ENCODE measurements around the gene KCNH5. TPM values are rescaled to one million over a fixed set of nuclear protein-coding genes. Genes with fewer than 3 reads are reported as not detected.

The KCNH5 gene
- total RNA-seq, 1 experiment from 2014 or later, result 1.4 TPM

DNA sequence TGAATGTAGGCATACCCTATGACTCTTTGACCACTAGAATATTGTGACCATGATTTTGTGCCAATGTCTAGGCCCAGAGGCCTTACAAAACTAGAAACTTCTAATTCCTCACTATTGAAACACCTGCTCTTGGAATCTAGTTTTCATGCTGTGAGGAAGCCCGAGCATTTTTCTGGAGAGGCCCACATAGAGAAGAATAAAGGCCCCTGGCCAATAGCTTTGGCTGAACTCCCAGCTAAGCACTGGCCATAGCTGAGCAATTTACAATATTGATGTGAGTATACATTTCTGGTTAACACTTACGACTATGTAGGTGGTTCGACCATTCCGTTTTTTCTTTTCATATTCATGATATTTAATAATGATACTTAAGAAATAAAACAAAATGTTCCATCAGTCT lies 190.3 kb downstream of the KCNH5 start:
- DNase-seq (ENCODE audit: low spot score), result no peak
- no peak overlapping the region for H3K27ac Mint-ChIP-seq
- no peak for ATAC-seq
- no peak overlapping the region for H3K4me3 Mint-ChIP-seq
- H3K4me1 Mint-ChIP-seq, result no peaks in the 10 kb centered on the region; the same call in 1 of the 2 replicates
- H3K9me3 Mint-ChIP-seq, result peaks cover 24% of the 10 kb centered on the region
- peaks cover 4% of the 10 kb centered on the region for H3K36me3 Mint-ChIP-seq
- no peaks in the 10 kb centered on the region for H3K27me3 Mint-ChIP-seq (ENCODE audit: low read depth)
- ChIA-PET POLR2A (no interaction called here), CTCF (no interaction called here)
- TF ChIP-seq ZNF416 (CRISPR knock-in tag; IDR thresholded peaks at IDR 0.05) (no peak), CBFB (CRISPR knock-in tag; IDR thresholded peaks at IDR 0.05; ENCODE audit: low read depth) (no peak), NFYB (CRISPR knock-in tag; conservative IDR thresholded peaks at IDR 0.05; ENCODE audit: low read depth) (no peak), OVOL2 (CRISPR knock-in tag; IDR thresholded peaks at IDR 0.05; ENCODE audit: borderline replicate concordance) (no peak), ZNF121 (CRISPR knock-in tag; IDR thresholded peaks at IDR 0.05) (no peak), RELA (CRISPR knock-in tag; IDR thresholded peaks at IDR 0.05; ENCODE audit: borderline replicate concordance) (no peak), NR3C1 (CRISPR knock-in tag; conservative IDR thresholded peaks at IDR 0.05; ENCODE audit: low read depth) (no peak), NR2C2 (CRISPR knock-in tag; IDR thresholded peaks at IDR 0.05) (no peak), GABPB1 (CRISPR knock-in tag; IDR thresholded peaks at IDR 0.05) (no peak), RORB (CRISPR knock-in tag; IDR thresholded peaks at IDR 0.05) (no peak), ATF1 (CRISPR knock-in tag; IDR thresholded peaks at IDR 0.05) (no peak), SMAD3 (CRISPR knock-in tag; IDR thresholded peaks at IDR 0.05; ENCODE audit: borderline replicate concordance) (no peak), ZNF671 (CRISPR knock-in tag; IDR thresholded peaks at IDR 0.05) (no peak), IRF2 (CRISPR knock-in tag; IDR thresholded peaks at IDR 0.05; ENCODE audit: borderline replicate concordance, low read depth) (no peak)
- TF ChIP-seq, protein P1, sequence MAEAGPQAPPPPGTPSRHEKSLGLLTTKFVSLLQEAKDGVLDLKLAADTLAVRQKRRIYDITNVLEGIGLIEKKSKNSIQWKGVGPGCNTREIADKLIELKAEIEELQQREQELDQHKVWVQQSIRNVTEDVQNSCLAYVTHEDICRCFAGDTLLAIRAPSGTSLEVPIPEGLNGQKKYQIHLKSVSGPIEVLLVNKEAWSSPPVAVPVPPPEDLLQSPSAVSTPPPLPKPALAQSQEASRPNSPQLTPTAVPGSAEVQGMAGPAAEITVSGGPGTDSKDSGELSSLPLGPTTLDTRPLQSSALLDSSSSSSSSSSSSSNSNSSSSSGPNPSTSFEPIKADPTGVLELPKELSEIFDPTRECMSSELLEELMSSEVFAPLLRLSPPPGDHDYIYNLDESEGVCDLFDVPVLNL (CRISPR knock-in tag; IDR thresholded peaks at IDR 0.05; ENCODE audit: borderline replicate concordance, low read depth), result no peak
- TF ChIP-seq, protein P2, sequence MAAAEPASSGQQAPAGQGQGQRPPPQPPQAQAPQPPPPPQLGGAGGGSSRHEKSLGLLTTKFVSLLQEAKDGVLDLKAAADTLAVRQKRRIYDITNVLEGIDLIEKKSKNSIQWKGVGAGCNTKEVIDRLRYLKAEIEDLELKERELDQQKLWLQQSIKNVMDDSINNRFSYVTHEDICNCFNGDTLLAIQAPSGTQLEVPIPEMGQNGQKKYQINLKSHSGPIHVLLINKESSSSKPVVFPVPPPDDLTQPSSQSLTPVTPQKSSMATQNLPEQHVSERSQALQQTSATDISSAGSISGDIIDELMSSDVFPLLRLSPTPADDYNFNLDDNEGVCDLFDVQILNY (CRISPR knock-in tag; IDR thresholded peaks at IDR 0.05), result no peak
- TF ChIP-seq, protein P3, sequence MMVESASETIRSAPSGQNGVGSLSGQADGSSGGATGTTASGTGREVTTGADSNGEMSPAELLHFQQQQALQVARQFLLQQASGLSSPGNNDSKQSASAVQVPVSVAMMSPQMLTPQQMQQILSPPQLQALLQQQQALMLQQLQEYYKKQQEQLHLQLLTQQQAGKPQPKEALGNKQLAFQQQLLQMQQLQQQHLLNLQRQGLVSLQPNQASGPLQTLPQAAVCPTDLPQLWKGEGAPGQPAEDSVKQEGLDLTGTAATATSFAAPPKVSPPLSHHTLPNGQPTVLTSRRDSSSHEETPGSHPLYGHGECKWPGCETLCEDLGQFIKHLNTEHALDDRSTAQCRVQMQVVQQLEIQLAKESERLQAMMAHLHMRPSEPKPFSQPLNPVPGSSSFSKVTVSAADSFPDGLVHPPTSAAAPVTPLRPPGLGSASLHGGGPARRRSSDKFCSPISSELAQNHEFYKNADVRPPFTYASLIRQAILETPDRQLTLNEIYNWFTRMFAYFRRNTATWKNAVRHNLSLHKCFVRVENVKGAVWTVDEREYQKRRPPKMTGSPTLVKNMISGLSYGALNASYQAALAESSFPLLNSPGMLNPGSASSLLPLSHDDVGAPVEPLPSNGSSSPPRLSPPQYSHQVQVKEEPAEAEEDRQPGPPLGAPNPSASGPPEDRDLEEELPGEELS (CRISPR knock-in tag; IDR thresholded peaks at IDR 0.05), result no peak
- TF ChIP-seq, protein P4, sequence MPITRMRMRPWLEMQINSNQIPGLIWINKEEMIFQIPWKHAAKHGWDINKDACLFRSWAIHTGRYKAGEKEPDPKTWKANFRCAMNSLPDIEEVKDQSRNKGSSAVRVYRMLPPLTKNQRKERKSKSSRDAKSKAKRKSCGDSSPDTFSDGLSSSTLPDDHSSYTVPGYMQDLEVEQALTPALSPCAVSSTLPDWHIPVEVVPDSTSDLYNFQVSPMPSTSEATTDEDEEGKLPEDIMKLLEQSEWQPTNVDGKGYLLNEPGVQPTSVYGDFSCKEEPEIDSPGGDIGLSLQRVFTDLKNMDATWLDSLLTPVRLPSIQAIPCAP (CRISPR knock-in tag; IDR thresholded peaks at IDR 0.05), result no peak
- TF ChIP-seq, protein P5, sequence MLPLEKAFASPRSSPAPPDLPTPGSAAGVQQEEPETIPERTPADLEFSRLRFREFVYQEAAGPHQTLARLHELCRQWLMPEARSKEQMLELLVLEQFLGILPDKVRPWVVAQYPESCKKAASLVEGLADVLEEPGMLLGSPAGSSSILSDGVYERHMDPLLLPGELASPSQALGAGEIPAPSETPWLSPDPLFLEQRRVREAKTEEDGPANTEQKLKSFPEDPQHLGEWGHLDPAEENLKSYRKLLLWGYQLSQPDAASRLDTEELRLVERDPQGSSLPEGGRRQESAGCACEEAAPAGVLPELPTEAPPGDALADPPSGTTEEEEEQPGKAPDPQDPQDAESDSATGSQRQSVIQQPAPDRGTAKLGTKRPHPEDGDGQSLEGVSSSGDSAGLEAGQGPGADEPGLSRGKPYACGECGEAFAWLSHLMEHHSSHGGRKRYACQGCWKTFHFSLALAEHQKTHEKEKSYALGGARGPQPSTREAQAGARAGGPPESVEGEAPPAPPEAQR (CRISPR knock-in tag; IDR thresholded peaks at IDR 0.05), result no peak
- TF ChIP-seq, protein P6, sequence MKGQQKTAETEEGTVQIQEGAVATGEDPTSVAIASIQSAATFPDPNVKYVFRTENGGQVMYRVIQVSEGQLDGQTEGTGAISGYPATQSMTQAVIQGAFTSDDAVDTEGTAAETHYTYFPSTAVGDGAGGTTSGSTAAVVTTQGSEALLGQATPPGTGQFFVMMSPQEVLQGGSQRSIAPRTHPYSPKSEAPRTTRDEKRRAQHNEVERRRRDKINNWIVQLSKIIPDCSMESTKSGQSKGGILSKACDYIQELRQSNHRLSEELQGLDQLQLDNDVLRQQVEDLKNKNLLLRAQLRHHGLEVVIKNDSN (CRISPR knock-in tag; IDR thresholded peaks at IDR 0.05), result no peak

DNA sequence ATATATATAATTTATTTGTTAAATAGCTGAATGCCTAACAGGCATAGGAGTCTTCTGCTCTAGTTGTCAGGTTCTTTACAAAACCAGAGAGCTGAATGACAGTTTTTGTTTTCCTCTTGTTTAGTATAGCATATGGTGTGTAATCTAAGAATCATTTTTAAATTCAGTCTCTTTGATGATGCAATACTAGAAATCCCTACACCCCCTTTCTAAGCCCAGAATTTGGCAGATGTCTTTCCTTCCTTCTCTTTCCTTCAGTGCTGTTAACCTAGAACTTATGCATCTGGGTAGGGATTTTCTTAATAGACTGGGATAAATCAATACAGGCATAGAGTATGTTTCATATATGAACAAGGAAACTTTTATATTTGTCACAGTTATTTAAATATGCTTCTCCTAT lies 198.1 kb downstream of the KCNH5 start:
- Mint-ChIP-seq H3K27me3 (ENCODE audit: low read depth) (no peaks in the 10 kb centered on the region), H3K9me3 (no peaks in the 10 kb centered on the region), H3K36me3 (no peaks in the 10 kb centered on the region), H3K4me3 (no peak overlapping the region), H3K4me1 (no peaks in the 10 kb centered on the region; the same call in 1 of the 2 replicates), H3K27ac (no peak overlapping the region)
- no peak for ATAC-seq
- DNase-seq (ENCODE audit: low spot score), result no peak
- ChIA-PET CTCF (no interaction called here), POLR2A (no interaction called here)
- TF ChIP-seq, protein P7, sequence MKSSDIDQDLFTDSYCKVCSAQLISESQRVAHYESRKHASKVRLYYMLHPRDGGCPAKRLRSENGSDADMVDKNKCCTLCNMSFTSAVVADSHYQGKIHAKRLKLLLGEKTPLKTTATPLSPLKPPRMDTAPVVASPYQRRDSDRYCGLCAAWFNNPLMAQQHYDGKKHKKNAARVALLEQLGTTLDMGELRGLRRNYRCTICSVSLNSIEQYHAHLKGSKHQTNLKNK (CRISPR knock-in tag; IDR thresholded peaks at IDR 0.05), result no peak
- TF ChIP-seq GRHL2 (CRISPR knock-in tag; IDR thresholded peaks at IDR 0.05; ENCODE audit: insufficient replicate concordance, severe bottlenecking), result no peak
- TF ChIP-seq, protein P8, sequence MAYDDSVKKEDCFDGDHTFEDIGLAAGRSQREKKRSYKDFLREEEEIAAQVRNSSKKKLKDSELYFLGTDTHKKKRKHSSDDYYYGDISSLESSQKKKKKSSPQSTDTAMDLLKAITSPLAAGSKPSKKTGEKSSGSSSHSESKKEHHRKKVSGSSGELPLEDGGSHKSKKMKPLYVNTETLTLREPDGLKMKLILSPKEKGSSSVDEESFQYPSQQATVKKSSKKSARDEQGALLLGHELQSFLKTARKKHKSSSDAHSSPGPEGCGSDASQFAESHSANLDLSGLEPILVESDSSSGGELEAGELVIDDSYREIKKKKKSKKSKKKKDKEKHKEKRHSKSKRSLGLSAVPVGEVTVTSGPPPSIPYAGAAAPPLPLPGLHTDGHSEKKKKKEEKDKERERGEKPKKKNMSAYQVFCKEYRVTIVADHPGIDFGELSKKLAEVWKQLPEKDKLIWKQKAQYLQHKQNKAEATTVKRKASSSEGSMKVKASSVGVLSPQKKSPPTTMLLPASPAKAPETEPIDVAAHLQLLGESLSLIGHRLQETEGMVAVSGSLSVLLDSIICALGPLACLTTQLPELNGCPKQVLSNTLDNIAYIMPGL (CRISPR knock-in tag; IDR thresholded peaks at IDR 0.05), result no peak
- no peak for TF ChIP-seq FOXJ3 (CRISPR knock-in tag; IDR thresholded peaks at IDR 0.05; ENCODE audit: borderline replicate concordance)
- no peak for TF ChIP-seq FOXK1 (CRISPR knock-in tag; IDR thresholded peaks at IDR 0.05)
- TF ChIP-seq, protein P9, sequence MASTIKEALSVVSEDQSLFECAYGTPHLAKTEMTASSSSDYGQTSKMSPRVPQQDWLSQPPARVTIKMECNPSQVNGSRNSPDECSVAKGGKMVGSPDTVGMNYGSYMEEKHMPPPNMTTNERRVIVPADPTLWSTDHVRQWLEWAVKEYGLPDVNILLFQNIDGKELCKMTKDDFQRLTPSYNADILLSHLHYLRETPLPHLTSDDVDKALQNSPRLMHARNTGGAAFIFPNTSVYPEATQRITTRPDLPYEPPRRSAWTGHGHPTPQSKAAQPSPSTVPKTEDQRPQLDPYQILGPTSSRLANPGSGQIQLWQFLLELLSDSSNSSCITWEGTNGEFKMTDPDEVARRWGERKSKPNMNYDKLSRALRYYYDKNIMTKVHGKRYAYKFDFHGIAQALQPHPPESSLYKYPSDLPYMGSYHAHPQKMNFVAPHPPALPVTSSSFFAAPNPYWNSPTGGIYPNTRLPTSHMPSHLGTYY (CRISPR knock-in tag; IDR thresholded peaks at IDR 0.05), result no peak
- TF ChIP-seq TP53 (CRISPR knock-in tag; IDR thresholded peaks at IDR 0.05), result no peak
